Astrocyte of the cerebellum (primary cell): ENCODE results near the gene ITM2B.

ENCODE experiments used
- DNase-seq: peaks from one replicate; pipeline ENCODE4 v3.0.0-alpha.2; 2011; ENCODE audit warnings: low read depth
- H3K4me3 ChIP-seq: 2 replicates; pipeline ENCODE4 v1.5.1; 2011; ENCODE audit warnings: mild to moderate bottlenecking, low read depth, low read length, moderate library complexity
- CTCF ChIP-seq: IDR thresholded peaks from 2 replicates; pipeline ENCODE4 v1.5.1; 2012; ENCODE audit warnings: low read length, low read depth, moderate library complexity, mild to moderate bottlenecking; ENCODE audit errors: missing control alignments
- in situ Hi-C: cut with HindIII; loops from 2 replicates; pipeline ENCODE4 v1.10.0; 2017; ENCODE audit warnings: low sequenced_read_pairs

ITM2B gene

GRCh38 chr13:48278806-48279205 is 45.8 kb downstream of the ITM2B start:
- no peak overlapping the region for H3K4me3 ChIP-seq
- DNase-seq, result no peak
- in situ Hi-C loops, result no loop called here
- no peak for TF ChIP-seq CTCF

DNA sequence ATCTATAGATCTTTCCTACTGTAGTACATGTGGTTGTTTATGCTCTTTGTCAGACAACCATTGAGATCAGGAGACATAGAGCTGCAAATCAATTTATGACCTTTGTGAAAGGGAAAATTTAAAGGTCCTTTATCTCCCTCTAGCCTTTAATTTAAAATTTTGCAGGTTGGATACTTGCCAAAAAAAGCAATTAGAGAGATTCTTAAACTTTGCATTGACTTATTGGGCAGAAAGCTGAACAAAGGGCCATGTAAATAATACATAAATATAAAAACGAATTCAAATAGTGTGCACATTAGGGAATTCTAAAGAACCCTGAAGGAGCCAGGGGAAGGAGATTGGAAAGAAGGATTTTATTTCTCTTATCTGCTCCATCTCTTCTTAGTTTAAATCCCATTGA is 48.5 kb downstream of the ITM2B start:
- no peak for TF ChIP-seq CTCF
- no peak for DNase-seq
- no peak overlapping the region for H3K4me3 ChIP-seq
- in situ Hi-C loops, result no loop called here

- no peak overlapping the region for H3K4me3 ChIP-seq
- in situ Hi-C loops, result no loop called here
- no peak for DNase-seq
- no peak for TF ChIP-seq CTCF
These were observed 58.7 kb downstream of the ITM2B start for GRCh38 chr13:48291730-48292129.

GRCh38 chr13:48292650-48293049 is 59.6 kb downstream of the ITM2B start:
- no peak overlapping the region for H3K4me3 ChIP-seq
- TF ChIP-seq CTCF, result no peak
- in situ Hi-C loops, result no loop called here
- DNase-seq, result no peak

GRCh38 chr13:48294653-48295052 is 61.6 kb downstream of the ITM2B start:
- no peak for TF ChIP-seq CTCF
- no peak overlapping the region for H3K4me3 ChIP-seq
- in situ Hi-C loops, result no loop called here
- no peak for DNase-seq

GRCh38 chr13:48295271-48295670 is 62.3 kb downstream of the ITM2B start:
- DNase-seq, result no peak
- in situ Hi-C loops, result no loop called here
- TF ChIP-seq CTCF, result no peak

GRCh38 chr13:48296528-48296927 is 63.5 kb downstream of the ITM2B start:
- in situ Hi-C loops, result no loop called here
- TF ChIP-seq CTCF, result no peak
- DNase-seq, result no peak
- no peak overlapping the region for H3K4me3 ChIP-seq

More at GRCh38 chr13:48295271-48295670, 62.3 kb downstream of the ITM2B start:
- no peak overlapping the region for H3K4me3 ChIP-seq
